Measurements from ENCODE around the gene SOX8. TPM values are rescaled to one million over a fixed set of nuclear protein-coding genes. Genes with fewer than 3 reads are reported as not detected.

The SOX8 gene
- total RNA-seq, 1 experiment from 2014 or later = 1.4 TPM

DNA sequence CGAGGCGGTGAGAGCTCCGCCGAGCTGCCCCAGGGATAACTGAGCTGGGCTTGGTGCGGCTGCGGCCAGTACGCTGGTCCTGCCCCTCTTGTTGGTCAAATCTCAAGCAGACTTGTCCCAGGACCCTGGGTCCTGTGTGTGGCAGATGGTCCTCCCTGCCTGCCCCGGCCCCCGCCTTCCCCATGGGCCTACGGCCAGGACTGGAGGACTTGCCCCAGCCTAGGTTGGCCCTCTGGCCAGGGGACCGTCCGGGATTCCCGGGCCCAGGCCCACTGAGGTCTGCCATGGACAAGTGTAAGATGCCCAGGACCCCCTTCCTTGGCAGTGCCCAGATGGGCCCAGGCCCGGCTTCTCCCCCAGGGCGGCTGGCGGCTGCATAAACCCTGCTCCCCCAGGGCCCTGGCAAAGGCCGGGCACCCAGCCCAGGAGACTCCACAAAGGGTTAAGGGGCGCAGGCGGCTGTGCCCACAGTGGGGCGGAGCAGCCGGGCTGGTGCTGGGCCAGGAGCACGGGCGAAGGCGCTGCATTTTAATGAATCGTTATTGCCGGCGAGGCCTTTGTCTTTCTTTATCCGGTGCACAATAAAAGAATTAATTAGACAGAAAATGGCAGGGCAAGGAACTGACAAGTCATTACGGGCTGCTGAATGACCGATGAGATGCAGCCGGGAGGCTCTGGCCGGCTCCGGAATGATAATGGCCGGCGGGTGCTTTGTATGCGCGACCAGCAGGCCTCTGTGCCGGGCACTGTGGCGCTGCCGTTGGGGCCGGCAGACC is 9.1 kb downstream of the SOX8 start:
- DNase-seq (ENCODE audit: low spot score) = no peak
- H3K4me3 ChIP-seq (ENCODE audit: low read depth, low read length, poor library complexity, severe bottlenecking) = no peak overlapping the region
- intact Hi-C loops (cut with micrococcal nuclease; ENCODE audit: unreplicated experiment) = no loop called here
- ChIA-PET CTCF (no interaction called here), POLR2A (ENCODE audit: low non-redundant PET) (no interaction called here)
- no TSS peak for BruUV-seq (replicated peaks)
- H3K36me3 ChIP-seq (ENCODE audit: insufficient read depth, low read length, poor library complexity, severe bottlenecking) = no peaks in the 10 kb centered on the region
- no peaks in the 10 kb centered on the region for H3K27me3 ChIP-seq (replicated peaks; ENCODE audit: insufficient read depth, low read depth, low read length, poor library complexity)
- no peak for TF ChIP-seq EZH2 (IDR thresholded peaks at IDR 0.05; ENCODE audit: borderline replicate concordance, low read depth, low read length, poor library complexity, severe bottlenecking)
- TF ChIP-seq, protein P1, sequence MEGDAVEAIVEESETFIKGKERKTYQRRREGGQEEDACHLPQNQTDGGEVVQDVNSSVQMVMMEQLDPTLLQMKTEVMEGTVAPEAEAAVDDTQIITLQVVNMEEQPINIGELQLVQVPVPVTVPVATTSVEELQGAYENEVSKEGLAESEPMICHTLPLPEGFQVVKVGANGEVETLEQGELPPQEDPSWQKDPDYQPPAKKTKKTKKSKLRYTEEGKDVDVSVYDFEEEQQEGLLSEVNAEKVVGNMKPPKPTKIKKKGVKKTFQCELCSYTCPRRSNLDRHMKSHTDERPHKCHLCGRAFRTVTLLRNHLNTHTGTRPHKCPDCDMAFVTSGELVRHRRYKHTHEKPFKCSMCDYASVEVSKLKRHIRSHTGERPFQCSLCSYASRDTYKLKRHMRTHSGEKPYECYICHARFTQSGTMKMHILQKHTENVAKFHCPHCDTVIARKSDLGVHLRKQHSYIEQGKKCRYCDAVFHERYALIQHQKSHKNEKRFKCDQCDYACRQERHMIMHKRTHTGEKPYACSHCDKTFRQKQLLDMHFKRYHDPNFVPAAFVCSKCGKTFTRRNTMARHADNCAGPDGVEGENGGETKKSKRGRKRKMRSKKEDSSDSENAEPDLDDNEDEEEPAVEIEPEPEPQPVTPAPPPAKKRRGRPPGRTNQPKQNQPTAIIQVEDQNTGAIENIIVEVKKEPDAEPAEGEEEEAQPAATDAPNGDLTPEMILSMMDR (conservative IDR thresholded peaks at IDR 0.05; ENCODE audit: low read depth, low read length) = no peak
- no peaks in the 10 kb centered on the region for H3K9me3 ChIP-seq (ENCODE audit: low read depth, low read length, poor library complexity, severe bottlenecking)
- no peak overlapping the region for H3K27ac ChIP-seq (ENCODE audit: low read depth, low read length, poor library complexity, severe bottlenecking)
- peaks cover 26% of the 10 kb centered on the region for H3K4me1 ChIP-seq (ENCODE audit: insufficient read depth, low read length, poor library complexity, severe bottlenecking)

DNA sequence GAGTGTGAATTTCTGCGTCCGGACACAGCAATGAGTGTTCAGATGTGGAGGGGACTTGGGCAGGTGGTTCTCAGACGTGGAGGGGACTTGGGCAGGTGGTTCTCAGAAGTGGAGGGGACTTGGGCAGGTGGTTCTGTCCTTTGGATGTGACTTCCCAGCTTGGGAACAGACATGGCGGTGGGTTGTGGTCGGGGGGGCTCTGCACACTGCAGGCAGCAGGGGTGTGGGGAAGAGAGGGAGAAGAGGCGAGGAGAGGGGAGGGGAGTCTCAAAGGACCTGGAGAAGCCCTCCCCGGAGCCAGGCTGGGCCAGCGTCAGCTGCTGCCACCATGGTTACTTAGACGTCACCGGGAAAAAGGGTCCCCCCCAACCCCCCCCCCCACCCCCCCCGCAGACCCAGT is 9.8 kb downstream of the SOX8 start:
- ChIA-PET POLR2A (ENCODE audit: low non-redundant PET) (no interaction called here), CTCF (no interaction called here)
- no peaks in the 10 kb centered on the region for H3K27me3 ChIP-seq (replicated peaks; ENCODE audit: insufficient read depth, low read depth, low read length, poor library complexity)
- no peak for DNase-seq (ENCODE audit: low spot score)
- H3K4me1 ChIP-seq (ENCODE audit: insufficient read depth, low read length, poor library complexity, severe bottlenecking) = peaks cover 26% of the 10 kb centered on the region
- intact Hi-C loops (cut with micrococcal nuclease; ENCODE audit: unreplicated experiment) = no loop called here
- TF ChIP-seq EZH2 (IDR thresholded peaks at IDR 0.05; ENCODE audit: borderline replicate concordance, low read depth, low read length, poor library complexity, severe bottlenecking) = no peak
- TF ChIP-seq, protein P1 (conservative IDR thresholded peaks at IDR 0.05; ENCODE audit: low read depth, low read length) = no peak
- H3K4me3 ChIP-seq (ENCODE audit: low read depth, low read length, poor library complexity, severe bottlenecking) = no peak overlapping the region
- no TSS peak for BruUV-seq (replicated peaks)
- no peaks in the 10 kb centered on the region for H3K9me3 ChIP-seq (ENCODE audit: low read depth, low read length, poor library complexity, severe bottlenecking)
- H3K27ac ChIP-seq (ENCODE audit: low read depth, low read length, poor library complexity, severe bottlenecking) = no peak overlapping the region
- no peaks in the 10 kb centered on the region for H3K36me3 ChIP-seq (ENCODE audit: insufficient read depth, low read length, poor library complexity, severe bottlenecking)

DNA sequence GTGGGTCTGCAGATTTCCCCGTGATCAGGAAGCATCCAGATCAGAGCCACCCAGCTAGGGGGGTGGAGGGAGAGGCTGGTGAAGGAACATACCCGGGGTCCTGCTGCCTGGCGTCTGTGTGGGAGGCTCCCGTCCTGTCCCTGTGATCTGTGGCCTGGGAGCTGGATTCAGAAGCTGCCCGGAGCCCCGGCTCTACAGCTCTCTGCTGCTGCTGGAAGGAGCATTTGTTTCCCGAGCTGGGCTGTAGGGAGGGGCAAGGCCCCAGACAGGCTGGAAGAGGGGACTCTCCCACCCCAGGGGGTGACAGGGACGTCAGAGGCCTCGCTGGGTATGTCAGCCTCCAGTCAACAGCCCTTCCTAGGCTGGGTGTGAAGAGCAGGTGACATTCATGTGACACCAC is 10.2 kb downstream of the SOX8 start:
- TF ChIP-seq, protein P1 (conservative IDR thresholded peaks at IDR 0.05; ENCODE audit: low read depth, low read length) = no peak
- no peak for TF ChIP-seq EZH2 (IDR thresholded peaks at IDR 0.05; ENCODE audit: borderline replicate concordance, low read depth, low read length, poor library complexity, severe bottlenecking)
- Histone ChIP-seq H3K4me3 (ENCODE audit: low read depth, low read length, poor library complexity, severe bottlenecking) (no peak overlapping the region), H3K4me1 (ENCODE audit: insufficient read depth, low read length, poor library complexity, severe bottlenecking) (peaks cover 23% of the 10 kb centered on the region), H3K27me3 (replicated peaks; ENCODE audit: insufficient read depth, low read depth, low read length, poor library complexity) (no peaks in the 10 kb centered on the region), H3K36me3 (ENCODE audit: insufficient read depth, low read length, poor library complexity, severe bottlenecking) (no peaks in the 10 kb centered on the region), H3K9me3 (ENCODE audit: low read depth, low read length, poor library complexity, severe bottlenecking) (no peaks in the 10 kb centered on the region), H3K27ac (ENCODE audit: low read depth, low read length, poor library complexity, severe bottlenecking) (no peak overlapping the region)
- BruUV-seq (replicated peaks) = no TSS peak
- intact Hi-C loops (cut with micrococcal nuclease; ENCODE audit: unreplicated experiment) = no loop called here
- DNase-seq (ENCODE audit: low spot score) = no peak
- ChIA-PET CTCF (no interaction called here), POLR2A (ENCODE audit: low non-redundant PET) (no interaction called here)
